T-helper 1 cell treated with Interleukin-12 subunit alpha and Interleukin-12 subunit beta and Interleukin-4 antibody, amounts not matched to agents 30 μg/mL and 1 μg/mL, for 36 hours (primary cell): ENCODE measurements around the gene GPR17.

Experiments
- H3K27ac Mint-ChIP-seq: one replicate; pipeline ENCODE4 v1.8.0; 2021; ENCODE audit warnings: mild to moderate bottlenecking, mixed read lengths
- H3K27me3 Mint-ChIP-seq: one replicate; pipeline ENCODE4 v1.8.0; 2021; ENCODE audit warnings: low read depth, mixed read lengths
- H3K36me3 Mint-ChIP-seq: one replicate; pipeline ENCODE4 v1.8.0; 2021; ENCODE audit warnings: low read depth, mixed read lengths
- H3K4me1 Mint-ChIP-seq: one replicate; pipeline ENCODE4 v1.8.0; 2021; ENCODE audit warnings: low read depth, mixed read lengths
- H3K4me3 Mint-ChIP-seq: one replicate; pipeline ENCODE4 v1.8.0; 2021; ENCODE audit warnings: mild to moderate bottlenecking, moderate library complexity, mixed read lengths
- H3K9me3 Mint-ChIP-seq: one replicate; pipeline ENCODE4 v1.8.0; 2021; ENCODE audit warnings: mixed read lengths

GPR17 gene

DNA sequence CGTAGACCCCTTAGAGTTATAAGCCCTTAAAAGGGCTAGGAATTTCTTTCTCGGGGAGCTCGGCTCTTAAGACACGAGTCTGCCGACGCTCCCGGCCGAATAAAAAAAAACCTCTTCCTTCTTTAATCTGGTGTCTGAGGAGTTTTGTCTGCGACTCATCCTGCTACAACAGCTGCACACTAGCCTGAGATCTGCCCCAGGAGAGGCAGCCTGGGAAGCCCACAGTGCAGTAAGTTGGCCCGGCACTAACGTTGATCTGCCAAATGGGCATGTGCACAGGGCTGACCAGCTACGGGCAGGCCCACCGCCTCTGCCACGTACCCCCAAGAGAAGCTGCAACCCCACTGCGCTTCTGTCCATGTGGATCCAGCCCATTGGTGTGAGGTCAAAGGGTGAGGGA lies 37.8 kb downstream of the GPR17 start:
- peaks cover 33% of the 10 kb centered on the region for H3K27me3 Mint-ChIP-seq
- H3K4me3 Mint-ChIP-seq, result no peak overlapping the region
- no peaks in the 10 kb centered on the region for H3K4me1 Mint-ChIP-seq
- H3K36me3 Mint-ChIP-seq, result no peaks in the 10 kb centered on the region
- H3K27ac Mint-ChIP-seq, result no peak overlapping the region
- H3K9me3 Mint-ChIP-seq, result peaks cover 7% of the 10 kb centered on the region

DNA sequence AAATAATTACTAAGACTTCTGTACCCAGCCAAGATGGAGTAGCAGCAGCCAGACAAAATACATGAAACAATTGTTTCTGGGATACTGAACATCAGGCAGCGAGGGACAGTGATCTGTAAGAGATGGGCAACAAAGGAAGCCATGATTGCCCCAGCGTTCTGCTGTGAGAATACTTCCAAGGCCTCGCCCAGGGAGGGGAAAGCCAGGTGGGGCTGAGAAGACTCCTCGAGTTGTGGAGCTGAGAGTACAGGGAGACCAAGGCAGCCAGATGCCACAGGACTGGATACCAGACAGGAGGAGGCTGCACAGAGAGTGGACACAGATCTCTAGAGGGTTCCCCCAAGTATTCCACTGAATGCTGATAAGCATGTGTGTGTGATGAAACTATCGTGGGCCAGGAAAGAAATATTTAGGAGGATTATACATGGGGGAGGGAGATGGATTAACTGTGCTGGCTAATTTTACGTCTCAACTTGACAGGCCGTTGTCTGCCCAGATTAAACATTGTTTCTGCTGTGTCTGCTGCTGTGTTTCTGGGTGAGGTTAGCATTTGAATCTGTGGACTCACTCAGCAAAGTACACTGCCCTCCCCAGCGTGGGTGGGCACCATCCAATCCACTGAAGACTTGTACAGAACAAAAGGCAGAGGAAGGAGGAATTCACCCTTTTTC lies 39.6 kb downstream of the GPR17 start:
- peaks cover 31% of the 10 kb centered on the region for H3K27me3 Mint-ChIP-seq
- no peak overlapping the region for H3K4me3 Mint-ChIP-seq
- no peaks in the 10 kb centered on the region for H3K4me1 Mint-ChIP-seq
- no peaks in the 10 kb centered on the region for H3K36me3 Mint-ChIP-seq
- H3K27ac Mint-ChIP-seq, result no peak overlapping the region
- H3K9me3 Mint-ChIP-seq, result peaks cover 13% of the 10 kb centered on the region

DNA sequence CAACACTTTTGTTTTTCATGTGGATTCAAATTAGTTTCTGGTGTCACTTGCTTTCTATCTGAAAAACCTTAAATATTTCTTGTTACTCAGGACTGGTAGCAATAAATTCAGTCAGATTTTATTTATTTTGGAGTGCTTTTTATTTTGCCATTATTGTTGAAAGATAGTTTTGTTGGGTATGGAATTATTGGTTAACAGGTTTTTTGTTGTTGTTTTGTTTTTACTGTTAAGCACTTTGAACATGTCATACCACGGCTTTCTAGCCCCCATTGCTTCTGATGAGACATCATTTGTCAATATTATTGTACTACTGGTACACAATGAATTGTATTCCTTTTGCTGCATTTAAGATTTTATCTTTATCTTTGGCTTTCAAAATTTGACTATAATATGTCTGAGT lies 42.5 kb downstream of the GPR17 start:
- Mint-ChIP-seq H3K4me3 (no peak overlapping the region), H3K4me1 (no peaks in the 10 kb centered on the region), H3K27me3 (peaks cover 19% of the 10 kb centered on the region), H3K9me3 (peaks cover 31% of the 10 kb centered on the region), H3K36me3 (no peaks in the 10 kb centered on the region), H3K27ac (no peak overlapping the region)

DNA sequence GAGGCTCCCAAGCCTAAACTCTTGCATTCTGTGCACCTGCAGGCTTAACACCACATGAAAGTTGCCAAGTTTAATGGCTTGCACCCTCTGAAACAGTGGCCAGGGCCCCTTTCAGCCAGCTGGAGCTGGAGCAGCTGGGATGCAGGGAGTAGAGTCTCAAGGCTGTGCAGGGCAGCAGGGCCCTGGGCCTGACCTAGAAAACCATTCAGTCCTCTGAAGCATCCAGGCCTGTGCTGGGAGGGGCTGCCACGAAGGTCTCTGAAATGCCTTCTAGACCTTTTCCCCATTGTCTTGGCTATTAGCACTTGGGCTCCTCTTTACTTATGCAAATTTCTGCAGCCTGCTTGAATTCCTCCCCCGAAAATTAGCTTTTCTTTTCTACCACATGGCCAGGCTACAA lies 44.7 kb downstream of the GPR17 start:
- Mint-ChIP-seq H3K4me1 (no peaks in the 10 kb centered on the region), H3K9me3 (peaks cover 31% of the 10 kb centered on the region), H3K4me3 (no peak overlapping the region), H3K27me3 (peaks cover 14% of the 10 kb centered on the region), H3K36me3 (no peaks in the 10 kb centered on the region), H3K27ac (no peak overlapping the region)

DNA sequence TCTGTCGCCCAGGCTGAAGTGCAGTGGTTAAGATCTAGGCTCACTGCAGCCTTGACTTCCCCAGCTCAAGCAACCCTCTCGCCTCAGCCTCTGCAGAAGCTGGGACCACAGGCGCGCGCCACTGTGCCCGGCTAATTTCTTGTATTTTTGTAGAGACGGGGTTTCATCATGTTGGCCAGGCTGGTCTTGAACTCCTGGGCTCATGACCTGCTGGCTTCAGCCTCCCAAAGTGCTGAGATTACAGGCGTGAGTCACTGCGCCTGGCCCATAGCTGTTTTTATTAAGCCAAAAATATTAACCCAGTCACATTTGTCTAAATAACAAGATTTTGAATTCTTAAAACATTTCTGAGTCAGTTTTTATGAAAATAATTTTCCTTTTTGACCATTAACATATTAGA lies 49.0 kb downstream of the GPR17 start:
- H3K4me3 Mint-ChIP-seq, result no peak overlapping the region
- H3K9me3 Mint-ChIP-seq, result peaks cover 21% of the 10 kb centered on the region
- no peaks in the 10 kb centered on the region for H3K4me1 Mint-ChIP-seq
- no peak overlapping the region for H3K27ac Mint-ChIP-seq
- no peaks in the 10 kb centered on the region for H3K36me3 Mint-ChIP-seq
- no peaks in the 10 kb centered on the region for H3K27me3 Mint-ChIP-seq

DNA sequence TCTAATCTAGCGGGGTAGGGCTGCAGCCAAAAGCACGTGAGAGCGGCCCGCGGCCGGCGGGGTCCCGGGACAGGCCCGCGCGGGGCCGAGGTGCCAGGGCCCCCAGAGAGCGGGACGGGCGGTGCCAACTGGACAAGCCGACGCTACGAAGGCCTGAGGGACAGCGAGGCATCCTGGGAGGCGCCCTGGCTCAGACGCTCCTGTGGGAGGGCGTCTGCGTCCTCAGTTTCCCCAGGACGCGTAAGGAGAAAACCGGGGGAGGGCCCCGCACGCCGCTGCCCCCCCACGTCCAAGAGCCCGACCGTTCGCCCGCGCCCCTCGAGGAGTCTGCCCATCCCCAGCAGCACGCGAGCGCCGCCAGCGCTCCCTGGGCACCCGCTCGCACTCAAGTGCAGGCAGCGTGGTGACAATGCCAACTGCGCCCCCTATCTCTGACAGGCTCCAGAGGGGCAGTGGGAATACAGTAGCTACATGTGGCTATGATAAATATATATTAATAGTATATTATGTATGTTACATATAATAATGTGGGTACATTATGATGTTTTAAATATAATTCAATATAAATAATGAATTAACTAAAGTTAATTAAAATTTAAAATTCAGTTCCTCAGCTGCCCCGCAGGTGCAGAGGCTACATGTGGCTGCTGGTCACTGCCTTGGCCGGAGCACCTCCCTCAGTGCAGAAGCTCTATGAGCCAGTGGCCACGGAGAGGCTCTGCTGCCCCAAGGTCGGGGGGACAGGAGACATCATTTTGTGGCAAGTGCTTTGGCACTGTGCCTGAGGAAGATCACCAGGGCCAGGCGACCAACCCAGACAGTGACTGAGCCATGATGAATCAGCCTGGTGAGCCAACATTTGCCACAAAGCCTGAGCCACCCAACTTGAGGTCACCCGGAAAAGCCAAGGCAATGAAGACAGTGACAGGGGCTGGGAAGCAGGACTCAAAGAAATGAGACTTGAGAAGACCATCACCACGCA lies 49.8 kb downstream of the GPR17 start:
- no peak overlapping the region for H3K4me3 Mint-ChIP-seq

DNA sequence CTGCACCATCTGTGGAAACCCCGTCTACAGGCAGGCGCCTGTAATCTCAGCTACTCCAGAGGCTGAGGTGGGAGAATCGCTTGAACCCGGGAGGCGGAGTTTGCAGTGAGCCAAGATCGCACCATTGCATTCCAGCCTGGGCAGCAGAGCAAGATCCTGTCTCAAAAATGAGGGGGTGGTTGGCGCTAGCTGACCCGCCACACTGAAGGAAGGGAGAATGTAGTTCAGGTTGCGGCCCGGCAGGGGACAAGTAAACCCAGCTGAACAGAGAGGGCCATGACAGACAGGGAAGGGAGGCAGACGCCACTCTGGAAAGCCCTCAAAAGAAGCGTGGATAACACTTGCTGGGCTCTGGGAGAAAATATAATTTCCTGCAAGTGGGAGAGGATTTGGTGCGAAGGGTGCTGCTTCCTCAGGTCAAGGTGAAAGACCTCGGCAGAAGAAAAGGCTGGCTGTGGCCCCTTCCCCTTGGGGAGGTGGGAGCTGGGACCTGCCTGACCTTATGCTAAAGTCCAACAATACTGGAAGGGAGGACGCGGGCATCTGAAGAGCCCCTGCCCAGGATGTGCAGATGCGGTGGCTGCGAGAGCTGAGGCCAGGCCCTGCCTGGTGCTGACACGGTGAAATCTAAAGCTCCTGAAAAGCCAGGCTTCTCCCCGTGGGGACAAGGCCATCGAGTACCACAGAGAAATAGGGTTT lies 51.7 kb downstream of the GPR17 start:
- peaks cover 12% of the 10 kb centered on the region for H3K4me1 Mint-ChIP-seq

More for the DNA sequence above, 49.8 kb downstream of the GPR17 start:
- H3K36me3 Mint-ChIP-seq, result no peaks in the 10 kb centered on the region
- H3K9me3 Mint-ChIP-seq, result peaks cover 17% of the 10 kb centered on the region
- H3K4me1 Mint-ChIP-seq, result peaks cover 6% of the 10 kb centered on the region
- no peak overlapping the region for H3K27ac Mint-ChIP-seq
- H3K27me3 Mint-ChIP-seq, result no peaks in the 10 kb centered on the region

DNA sequence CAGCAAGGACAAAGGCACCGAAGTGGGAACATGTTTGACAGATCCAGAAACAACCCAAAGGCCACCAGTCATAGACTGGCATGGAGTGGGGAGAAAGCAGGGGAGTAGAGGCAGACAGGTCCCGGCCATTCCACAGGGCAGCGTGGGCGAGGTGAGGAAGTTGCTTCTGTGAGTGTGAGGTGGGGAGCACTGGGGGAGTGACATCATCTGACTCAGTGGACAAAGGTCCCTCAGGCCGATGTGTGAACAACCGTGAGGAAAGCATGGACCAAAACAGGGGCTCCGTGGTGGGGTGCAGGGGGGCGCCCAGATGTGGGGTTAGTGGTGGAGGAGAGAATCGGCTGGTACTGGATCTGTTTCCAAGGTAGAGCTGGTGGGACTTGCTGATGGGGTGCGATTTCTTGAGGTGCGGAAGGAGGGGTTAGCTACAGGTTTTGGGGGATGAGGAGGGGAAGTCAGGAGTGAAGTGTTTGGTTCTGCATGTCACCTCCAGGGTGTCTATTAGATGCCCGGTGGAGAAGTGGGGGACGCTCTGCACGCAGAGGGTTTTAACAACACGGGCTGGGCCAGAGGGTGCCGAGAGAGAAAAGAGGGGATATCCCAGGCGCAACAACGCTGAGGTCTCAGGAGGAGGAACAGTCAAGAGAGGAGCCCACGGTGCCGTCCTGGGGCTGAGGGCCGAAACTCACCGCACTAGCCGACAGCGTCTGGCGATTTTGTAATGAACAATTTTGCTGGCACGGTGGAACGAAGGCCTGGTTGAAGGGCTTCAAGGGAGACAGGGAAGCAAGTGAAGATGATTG lies 52.8 kb downstream of the GPR17 start:
- H3K4me1 Mint-ChIP-seq, result peaks cover 15% of the 10 kb centered on the region
- no peaks in the 10 kb centered on the region for H3K9me3 Mint-ChIP-seq
- H3K4me3 Mint-ChIP-seq, result no peak overlapping the region
- no peaks in the 10 kb centered on the region for H3K27me3 Mint-ChIP-seq
- H3K36me3 Mint-ChIP-seq, result peaks cover 6% of the 10 kb centered on the region
- no peak overlapping the region for H3K27ac Mint-ChIP-seq

More for the DNA sequence above, 51.7 kb downstream of the GPR17 start:
- H3K36me3 Mint-ChIP-seq, result peaks cover 5% of the 10 kb centered on the region
- H3K9me3 Mint-ChIP-seq, result no peaks in the 10 kb centered on the region
- H3K27me3 Mint-ChIP-seq, result no peaks in the 10 kb centered on the region
- H3K4me3 Mint-ChIP-seq, result no peak overlapping the region
- H3K27ac Mint-ChIP-seq, result no peak overlapping the region

DNA sequence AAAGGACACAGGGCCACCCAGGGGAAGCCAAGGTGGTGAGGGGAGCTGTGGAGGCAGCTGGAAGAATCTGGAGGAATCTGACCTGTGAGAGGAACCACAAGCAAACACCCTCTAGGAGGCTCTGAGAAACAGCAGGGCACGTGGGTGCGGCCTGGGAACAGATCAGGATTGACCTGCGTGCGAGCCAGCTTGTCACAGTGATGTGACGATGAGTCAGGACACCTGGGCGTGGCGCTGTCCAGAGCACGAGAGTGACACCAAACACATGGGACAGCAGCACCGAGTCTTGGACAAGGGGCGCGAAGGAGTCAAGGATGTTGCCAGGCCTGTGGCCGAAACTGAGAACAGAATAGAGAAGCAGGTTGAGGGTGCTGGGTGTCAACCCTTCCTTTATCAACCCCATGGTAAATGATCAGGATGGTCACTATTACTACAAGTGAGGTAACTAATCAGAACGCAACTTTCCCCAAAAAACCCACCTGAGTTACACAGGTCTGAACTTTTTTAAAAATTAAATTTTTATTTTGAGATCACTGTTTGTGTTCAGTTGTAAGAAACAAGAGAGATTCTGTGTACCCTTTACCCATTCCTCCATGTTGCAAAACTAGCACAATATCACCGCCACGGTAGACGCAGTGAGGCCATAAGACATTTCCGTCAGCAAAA lies 54.7 kb downstream of the GPR17 start:
- H3K36me3 Mint-ChIP-seq, result peaks cover 15% of the 10 kb centered on the region
- no peaks in the 10 kb centered on the region for H3K9me3 Mint-ChIP-seq
- H3K27me3 Mint-ChIP-seq, result no peaks in the 10 kb centered on the region
- H3K27ac Mint-ChIP-seq, result peak overlapping the region; percentile 91
- peaks cover 22% of the 10 kb centered on the region for H3K4me1 Mint-ChIP-seq
- peak overlapping the region; percentile 83 for H3K4me3 Mint-ChIP-seq

DNA sequence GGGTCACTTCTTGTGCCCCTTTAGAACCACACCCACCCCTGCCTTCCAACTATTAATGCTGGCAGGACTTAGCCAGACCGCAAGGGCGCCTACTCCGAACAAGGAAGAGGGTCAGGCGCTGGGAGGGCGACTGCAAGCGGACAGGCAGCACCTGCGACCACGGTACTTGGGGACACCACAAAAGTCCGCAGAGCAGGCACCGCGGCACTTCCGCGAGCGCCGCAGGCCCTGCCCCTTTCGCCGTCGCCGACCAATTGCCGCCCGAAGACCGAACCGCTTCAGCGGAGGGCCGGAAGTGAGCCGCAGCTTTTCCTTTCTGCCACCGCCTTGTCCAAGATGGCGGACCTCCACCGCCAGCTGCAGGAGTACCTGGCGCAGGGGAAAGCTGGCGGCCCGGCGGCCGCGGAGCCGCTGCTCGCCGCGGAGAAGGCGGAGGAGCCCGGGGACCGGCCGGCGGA lies 55.3 kb downstream of the GPR17 start, which contains the start of gene SFT2D3:
Gene SFT2D3 (plus strand): TSS at position 305 of the 458 bp plus-strand sequence. CDS start 32 bp downstream, at position 337.
- no peaks in the 10 kb centered on the region for H3K9me3 Mint-ChIP-seq
- no peaks in the 10 kb centered on the region for H3K27me3 Mint-ChIP-seq
- H3K4me3 Mint-ChIP-seq, result peak within 1 kb of the TSS; percentile 91
- peaks cover 16% of the 10 kb centered on the region for H3K36me3 Mint-ChIP-seq
- H3K4me1 Mint-ChIP-seq, result peaks cover 22% of the 10 kb centered on the region
- peak within 1 kb of the TSS; percentile 91 for H3K27ac Mint-ChIP-seq

DNA sequence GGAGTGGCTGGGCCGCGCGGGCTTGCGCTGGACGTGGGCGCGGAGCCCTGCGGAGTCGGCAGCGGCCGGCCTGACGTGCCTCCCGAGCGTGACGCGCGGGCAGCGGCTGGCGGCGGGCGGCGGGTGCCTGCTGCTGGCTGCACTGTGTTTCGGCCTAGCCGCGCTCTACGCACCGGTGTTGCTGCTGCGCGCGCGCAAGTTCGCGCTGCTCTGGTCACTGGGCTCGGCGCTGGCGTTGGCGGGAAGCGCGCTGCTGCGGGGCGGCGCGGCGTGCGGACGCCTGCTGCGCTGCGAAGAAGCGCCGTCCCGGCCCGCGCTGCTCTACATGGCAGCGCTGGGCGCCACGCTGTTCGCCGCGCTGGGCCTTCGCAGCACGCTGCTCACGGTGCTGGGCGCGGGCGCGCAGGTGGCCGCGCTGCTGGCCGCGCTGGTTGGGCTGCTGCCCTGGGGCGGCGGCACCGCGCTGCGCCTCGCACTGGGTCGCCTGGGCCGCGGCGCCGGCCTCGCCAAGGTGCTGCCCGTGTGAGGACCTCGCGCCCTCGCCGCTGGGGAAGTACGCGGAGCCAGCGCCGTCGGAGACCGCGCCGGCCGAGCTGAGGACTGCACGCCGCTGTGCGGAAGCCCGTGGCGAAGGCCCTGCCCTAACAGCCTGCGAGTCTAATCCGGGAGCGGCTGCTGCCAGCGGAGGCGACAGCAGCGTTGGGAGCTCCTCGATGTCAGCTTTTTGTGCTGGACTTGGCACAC lies 55.9 kb downstream of the GPR17 start:
- Mint-ChIP-seq H3K9me3 (no peaks in the 10 kb centered on the region), H3K36me3 (peaks cover 19% of the 10 kb centered on the region), H3K4me3 (peak overlapping the region; percentile 91), H3K27ac (peak overlapping the region; percentile 85), H3K4me1 (peaks cover 22% of the 10 kb centered on the region), H3K27me3 (no peaks in the 10 kb centered on the region)
